ENCODE results near the gene ZNF177.
A peak's percentile ranks its signal among the peaks of the same experiment; 100 is the strongest.

Gene ZNF177

GRCh38 chr19:9413240-9413954 lies 50.6 kb downstream of the ZNF177 start:
- Histone ChIP-seq H3K27ac (ENCODE audit: insufficient read depth, low read length, poor library complexity, severe bottlenecking) (no peak overlapping the region), H3K4me1 (ENCODE audit: control insufficient read depth, insufficient read depth, low read length, poor library complexity, severe bottlenecking) (no peaks in the 10 kb centered on the region), H3K27me3 (replicated peaks; ENCODE audit: control insufficient read depth, insufficient read depth, low read length, poor library complexity, severe bottlenecking) (no peaks in the 10 kb centered on the region), H3K4me3 (ENCODE audit: insufficient read depth, low read depth, low read length, poor library complexity, severe bottlenecking) (peak overlapping the region; percentile 14), H3K9me3 (ENCODE audit: control insufficient read depth, low read length) (peaks cover 70% of the 10 kb centered on the region), H3K36me3 (ENCODE audit: control insufficient read depth, insufficient read depth, low read length) (peaks cover 60% of the 10 kb centered on the region)
- DNase-seq, result no peak

GRCh38 chr19:9427941-9428340 lies 65.1 kb downstream of the ZNF177 start:
- Histone ChIP-seq H3K27me3 (replicated peaks; ENCODE audit: control insufficient read depth, insufficient read depth, low read length, poor library complexity, severe bottlenecking) (no peaks in the 10 kb centered on the region), H3K4me3 (ENCODE audit: insufficient read depth, low read depth, low read length, poor library complexity, severe bottlenecking) (no peak overlapping the region), H3K9me3 (ENCODE audit: control insufficient read depth, low read length) (peaks cover 6% of the 10 kb centered on the region), H3K4me1 (ENCODE audit: control insufficient read depth, insufficient read depth, low read length, poor library complexity, severe bottlenecking) (no peaks in the 10 kb centered on the region), H3K27ac (ENCODE audit: insufficient read depth, low read length, poor library complexity, severe bottlenecking) (no peak overlapping the region), H3K36me3 (ENCODE audit: control insufficient read depth, insufficient read depth, low read length) (peaks cover 84% of the 10 kb centered on the region)
- no peak for DNase-seq

GRCh38 chr19:9430444-9430843 lies 67.6 kb downstream of the ZNF177 start:
- Histone ChIP-seq H3K4me1 (ENCODE audit: control insufficient read depth, insufficient read depth, low read length, poor library complexity, severe bottlenecking) (no peaks in the 10 kb centered on the region), H3K9me3 (ENCODE audit: control insufficient read depth, low read length) (no peaks in the 10 kb centered on the region), H3K27ac (ENCODE audit: insufficient read depth, low read length, poor library complexity, severe bottlenecking) (no peak overlapping the region), H3K36me3 (ENCODE audit: control insufficient read depth, insufficient read depth, low read length) (peaks cover 60% of the 10 kb centered on the region), H3K4me3 (ENCODE audit: insufficient read depth, low read depth, low read length, poor library complexity, severe bottlenecking) (no peak overlapping the region), H3K27me3 (replicated peaks; ENCODE audit: control insufficient read depth, insufficient read depth, low read length, poor library complexity, severe bottlenecking) (no peaks in the 10 kb centered on the region)
- DNase-seq, result no peak

GRCh38 chr19:9431475-9431874 lies 68.7 kb downstream of the ZNF177 start:
- no peaks in the 10 kb centered on the region for H3K27me3 ChIP-seq (replicated peaks; ENCODE audit: control insufficient read depth, insufficient read depth, low read length, poor library complexity, severe bottlenecking)
- H3K4me3 ChIP-seq (ENCODE audit: insufficient read depth, low read depth, low read length, poor library complexity, severe bottlenecking), result no peak overlapping the region
- peak in 1 of 3 donors; percentile 23 for DNase-seq
- H3K9me3 ChIP-seq (ENCODE audit: control insufficient read depth, low read length), result no peaks in the 10 kb centered on the region
- no peak overlapping the region for H3K27ac ChIP-seq (ENCODE audit: insufficient read depth, low read length, poor library complexity, severe bottlenecking)
- H3K4me1 ChIP-seq (ENCODE audit: control insufficient read depth, insufficient read depth, low read length, poor library complexity, severe bottlenecking), result no peaks in the 10 kb centered on the region
- H3K36me3 ChIP-seq (ENCODE audit: control insufficient read depth, insufficient read depth, low read length), result peaks cover 50% of the 10 kb centered on the region

Data from effector memory CD4-positive, alpha-beta T cell (primary cell).